ENCODE results near the gene AFF3.

The AFF3 gene

DNA sequence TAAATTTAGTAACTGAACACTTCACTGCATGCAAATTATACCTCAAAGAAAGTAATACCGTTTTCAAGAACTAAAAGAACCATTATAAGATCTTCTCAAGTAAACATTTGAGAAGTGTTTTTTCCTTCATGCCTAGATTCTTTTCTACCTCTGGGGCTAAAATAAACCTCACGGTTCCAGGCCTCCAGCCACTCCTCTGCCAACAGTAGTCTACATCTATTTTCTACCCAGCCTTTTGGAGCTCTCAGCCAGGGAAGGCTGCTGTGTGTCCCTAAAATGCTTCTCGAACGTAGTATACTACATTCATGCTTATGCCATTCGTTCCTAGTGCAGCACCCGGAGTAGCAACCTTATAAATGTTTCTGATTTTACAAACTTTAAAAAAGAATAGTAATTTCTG, 219.7 kb downstream of the AFF3 start:
- TF ChIP-seq, protein P1, sequence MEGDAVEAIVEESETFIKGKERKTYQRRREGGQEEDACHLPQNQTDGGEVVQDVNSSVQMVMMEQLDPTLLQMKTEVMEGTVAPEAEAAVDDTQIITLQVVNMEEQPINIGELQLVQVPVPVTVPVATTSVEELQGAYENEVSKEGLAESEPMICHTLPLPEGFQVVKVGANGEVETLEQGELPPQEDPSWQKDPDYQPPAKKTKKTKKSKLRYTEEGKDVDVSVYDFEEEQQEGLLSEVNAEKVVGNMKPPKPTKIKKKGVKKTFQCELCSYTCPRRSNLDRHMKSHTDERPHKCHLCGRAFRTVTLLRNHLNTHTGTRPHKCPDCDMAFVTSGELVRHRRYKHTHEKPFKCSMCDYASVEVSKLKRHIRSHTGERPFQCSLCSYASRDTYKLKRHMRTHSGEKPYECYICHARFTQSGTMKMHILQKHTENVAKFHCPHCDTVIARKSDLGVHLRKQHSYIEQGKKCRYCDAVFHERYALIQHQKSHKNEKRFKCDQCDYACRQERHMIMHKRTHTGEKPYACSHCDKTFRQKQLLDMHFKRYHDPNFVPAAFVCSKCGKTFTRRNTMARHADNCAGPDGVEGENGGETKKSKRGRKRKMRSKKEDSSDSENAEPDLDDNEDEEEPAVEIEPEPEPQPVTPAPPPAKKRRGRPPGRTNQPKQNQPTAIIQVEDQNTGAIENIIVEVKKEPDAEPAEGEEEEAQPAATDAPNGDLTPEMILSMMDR (IDR thresholded peaks at IDR 0.05; ENCODE audit: low read depth, low read length) = no peak
- no peaks in the 10 kb centered on the region for H3K36me3 ChIP-seq
- H3K27me3 ChIP-seq = no peaks in the 10 kb centered on the region
- no peak overlapping the region for H3K4me3 ChIP-seq (ENCODE audit: low read depth, low read length)
- no peaks in the 10 kb centered on the region for H3K4me1 ChIP-seq
- DNase-seq = no peak
- H3K9me3 ChIP-seq = no peaks in the 10 kb centered on the region

DNA sequence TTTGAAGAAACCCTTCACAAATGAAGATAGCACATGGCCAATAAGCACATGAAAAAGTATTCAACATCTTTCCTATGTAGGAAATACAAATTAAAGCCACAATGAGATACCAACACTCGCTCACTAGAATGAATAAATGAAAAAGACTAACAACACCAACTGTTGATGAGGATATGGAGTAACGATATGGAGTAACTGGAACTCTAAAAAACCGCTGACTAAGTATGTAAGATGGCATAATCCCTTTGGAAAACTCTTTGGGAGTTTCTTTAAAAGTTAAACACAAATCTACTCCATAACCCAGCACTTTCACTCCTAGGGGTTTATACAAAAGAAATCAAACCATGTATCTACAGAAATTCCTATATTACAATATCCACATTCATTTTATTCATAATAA, 220.5 kb downstream of the AFF3 start:
- no peaks in the 10 kb centered on the region for H3K36me3 ChIP-seq
- DNase-seq = no peak
- H3K27me3 ChIP-seq = no peaks in the 10 kb centered on the region
- H3K4me1 ChIP-seq = no peaks in the 10 kb centered on the region
- H3K9me3 ChIP-seq = no peaks in the 10 kb centered on the region
- no peak overlapping the region for H3K4me3 ChIP-seq (ENCODE audit: low read depth, low read length)
- TF ChIP-seq, protein P1 (IDR thresholded peaks at IDR 0.05; ENCODE audit: low read depth, low read length) = no peak

DNA sequence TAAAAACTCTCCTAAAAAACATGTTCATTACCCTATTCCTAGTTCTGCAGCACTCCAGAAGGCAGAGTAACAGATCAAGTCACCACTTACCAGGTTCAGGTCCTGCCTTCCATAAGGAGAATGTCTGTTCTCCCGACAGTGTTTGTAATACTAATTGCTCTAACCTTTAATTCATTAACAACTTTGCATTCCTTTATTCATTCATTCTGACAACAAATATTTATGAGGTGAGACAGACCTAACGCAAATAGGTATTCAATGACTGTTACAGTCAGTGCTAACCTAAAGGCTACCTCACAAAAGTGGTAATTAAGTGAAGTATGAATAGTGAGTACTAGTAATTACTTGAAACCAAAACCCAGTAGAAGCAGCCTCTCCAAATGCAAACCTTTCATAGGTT, 224.0 kb downstream of the AFF3 start:
- DNase-seq = no peak
- H3K9me3 ChIP-seq = no peaks in the 10 kb centered on the region
- no peaks in the 10 kb centered on the region for H3K4me1 ChIP-seq
- no peaks in the 10 kb centered on the region for H3K27me3 ChIP-seq
- TF ChIP-seq, protein P1 (IDR thresholded peaks at IDR 0.05; ENCODE audit: low read depth, low read length) = no peak
- no peak overlapping the region for H3K4me3 ChIP-seq (ENCODE audit: low read depth, low read length)
- H3K36me3 ChIP-seq = no peaks in the 10 kb centered on the region

GRCh38 chr2:99915108-99915675, 227.2 kb downstream of the AFF3 start:
- Histone ChIP-seq H3K4me1 (no peaks in the 10 kb centered on the region), H3K36me3 (no peaks in the 10 kb centered on the region), H3K9me3 (no peaks in the 10 kb centered on the region), H3K4me3 (ENCODE audit: low read depth, low read length) (no peak overlapping the region), H3K27me3 (no peaks in the 10 kb centered on the region)
- no peak for DNase-seq
- TF ChIP-seq, protein P1 (IDR thresholded peaks at IDR 0.05; ENCODE audit: low read depth, low read length) = no peak

GRCh38 chr2:99911736-99912135, 230.7 kb downstream of the AFF3 start:
- Histone ChIP-seq H3K36me3 (no peaks in the 10 kb centered on the region), H3K4me1 (no peaks in the 10 kb centered on the region), H3K9me3 (no peaks in the 10 kb centered on the region), H3K27me3 (no peaks in the 10 kb centered on the region), H3K4me3 (ENCODE audit: low read depth, low read length) (no peak overlapping the region)
- DNase-seq = no peak
- TF ChIP-seq, protein P1 (IDR thresholded peaks at IDR 0.05; ENCODE audit: low read depth, low read length) = no peak

- no peaks in the 10 kb centered on the region for H3K9me3 ChIP-seq
- no peaks in the 10 kb centered on the region for H3K36me3 ChIP-seq
- DNase-seq = no peak
- H3K4me1 ChIP-seq = no peaks in the 10 kb centered on the region
- TF ChIP-seq, protein P1 (IDR thresholded peaks at IDR 0.05; ENCODE audit: low read depth, low read length) = no peak
- no peaks in the 10 kb centered on the region for H3K27me3 ChIP-seq
- H3K4me3 ChIP-seq (ENCODE audit: low read depth, low read length) = no peak overlapping the region
These were observed 231.5 kb downstream of the AFF3 start for GRCh38 chr2:99910902-99911301.
